Coronary artery (tissue), 2 donors: Measurements from ENCODE around the gene LGR5.

Source experiments
- DNase-seq: peaks from one replicate; pipeline ENCODE4 v3.0.0-alpha.2; 2017; ENCODE audit warnings: low spot score
- H3K27ac ChIP-seq, 2 donors: fragments of 200-600 bp; sonication (generic); one replicate each; pipeline ENCODE4 v1.5.1; 2016 to 2019
- H3K4me3 ChIP-seq: fragments of 200-600 bp; sonication (generic); 2 replicates; pipeline ENCODE4 v1.5.1; 2016; ENCODE audit warnings: mild to moderate bottlenecking, moderate library complexity
- CTCF ChIP-seq: fragments of 200-600 bp; sonication (generic); IDR thresholded peaks from one replicate; pipeline ENCODE4 v1.5.1; 2019; ENCODE audit warnings: antibody characterized with exemption

LGR5 gene

GRCh38 chr12:71445071-71445470, 5.5 kb downstream of the LGR5 start:
- TF ChIP-seq CTCF: no peak
- DNase-seq: no peak
- Histone ChIP-seq H3K27ac (no peak overlapping the region), H3K4me3 (no peak overlapping the region)

- no peak for DNase-seq
- Histone ChIP-seq H3K27ac (no peak overlapping the region), H3K4me3 (no peak overlapping the region)
- no peak for TF ChIP-seq CTCF
These were observed 8.1 kb downstream of the LGR5 start for GRCh38 chr12:71447691-71448132.

GRCh38 chr12:71448150-71448581, 8.6 kb downstream of the LGR5 start:
- no peak overlapping the region for H3K27ac ChIP-seq
- H3K4me3 ChIP-seq: no peak overlapping the region
- DNase-seq: no peak
- TF ChIP-seq CTCF: no peak

- no peak overlapping the region for H3K4me3 ChIP-seq
- no peak overlapping the region for H3K27ac ChIP-seq
- DNase-seq: no peak
- no peak for TF ChIP-seq CTCF
These were observed 9.9 kb downstream of the LGR5 start for GRCh38 chr12:71449373-71450070.

- Histone ChIP-seq H3K27ac (no peak overlapping the region), H3K4me3 (no peak overlapping the region)
- DNase-seq: no peak
- no peak for TF ChIP-seq CTCF
These were observed 12.4 kb downstream of the LGR5 start for GRCh38 chr12:71452006-71452405.

GRCh38 chr12:71455028-71455737, 15.6 kb downstream of the LGR5 start:
- H3K4me3 ChIP-seq: no peak overlapping the region
- no peak for TF ChIP-seq CTCF
- DNase-seq: no peak
- no peak overlapping the region for H3K27ac ChIP-seq

- Histone ChIP-seq H3K27ac (no peak overlapping the region), H3K4me3 (no peak overlapping the region)
- DNase-seq: no peak
- no peak for TF ChIP-seq CTCF
These were observed 16.7 kb downstream of the LGR5 start for GRCh38 chr12:71456316-71456715.
